ENCODE results near the gene B3GALNT1. TPM values are rescaled to one million over a fixed set of nuclear protein-coding genes. Genes with fewer than 3 reads are reported as not detected.
A peak's percentile ranks its signal among the peaks of the same experiment; 100 is the strongest.

The B3GALNT1 gene
- total RNA-seq, 4 donors from 2014 or later = 2.3 to 11.8 (median 9.5) TPM

DNA sequence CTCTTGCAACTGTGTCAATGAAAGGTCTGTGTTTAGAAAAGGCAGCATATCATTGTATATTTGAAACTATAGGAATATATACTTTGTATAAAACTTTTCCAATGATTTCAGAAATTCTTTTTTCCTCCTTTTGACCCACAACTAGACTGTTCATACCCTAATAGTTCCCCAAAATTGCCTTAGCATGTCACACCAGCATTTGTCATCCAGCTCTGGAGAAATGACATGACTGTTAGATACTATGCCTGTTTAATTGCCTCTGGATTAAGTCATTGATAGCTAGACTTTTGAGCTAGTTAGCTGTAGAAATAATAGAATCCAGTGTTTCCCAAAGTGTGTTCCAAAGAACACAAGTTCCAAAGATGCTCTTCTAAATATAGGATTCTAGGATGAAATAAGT lies 32.4 kb downstream of the B3GALNT1 start:
- no peak for DNase-seq (ENCODE audit: low spot score in 2 of 2)
- H3K4me3 ChIP-seq (ENCODE audit: low read depth, poor library complexity, severe bottlenecking) = no peak overlapping the region
- intact Hi-C loops (cut with DNase I; ENCODE audit: low total_unique reads) = no loop called here
- TF ChIP-seq, protein P1, sequence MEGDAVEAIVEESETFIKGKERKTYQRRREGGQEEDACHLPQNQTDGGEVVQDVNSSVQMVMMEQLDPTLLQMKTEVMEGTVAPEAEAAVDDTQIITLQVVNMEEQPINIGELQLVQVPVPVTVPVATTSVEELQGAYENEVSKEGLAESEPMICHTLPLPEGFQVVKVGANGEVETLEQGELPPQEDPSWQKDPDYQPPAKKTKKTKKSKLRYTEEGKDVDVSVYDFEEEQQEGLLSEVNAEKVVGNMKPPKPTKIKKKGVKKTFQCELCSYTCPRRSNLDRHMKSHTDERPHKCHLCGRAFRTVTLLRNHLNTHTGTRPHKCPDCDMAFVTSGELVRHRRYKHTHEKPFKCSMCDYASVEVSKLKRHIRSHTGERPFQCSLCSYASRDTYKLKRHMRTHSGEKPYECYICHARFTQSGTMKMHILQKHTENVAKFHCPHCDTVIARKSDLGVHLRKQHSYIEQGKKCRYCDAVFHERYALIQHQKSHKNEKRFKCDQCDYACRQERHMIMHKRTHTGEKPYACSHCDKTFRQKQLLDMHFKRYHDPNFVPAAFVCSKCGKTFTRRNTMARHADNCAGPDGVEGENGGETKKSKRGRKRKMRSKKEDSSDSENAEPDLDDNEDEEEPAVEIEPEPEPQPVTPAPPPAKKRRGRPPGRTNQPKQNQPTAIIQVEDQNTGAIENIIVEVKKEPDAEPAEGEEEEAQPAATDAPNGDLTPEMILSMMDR (IDR thresholded peaks at IDR 0.05) = no peak
- no peak for TF ChIP-seq POLR2A (IDR thresholded peaks at IDR 0.05)

- H3K4me3 ChIP-seq (ENCODE audit: low read depth, poor library complexity, severe bottlenecking) = no peak overlapping the region
- WGBS, 2 donors = 71 to 86% methylated on average over 1 of the region's 1 CpG
- intact Hi-C loops (cut with DNase I; ENCODE audit: low total_unique reads) = no loop called here
- no peak for DNase-seq (ENCODE audit: low spot score in 2 of 2)
- TF ChIP-seq, protein P1 (IDR thresholded peaks at IDR 0.05) = no peak
- no peak for TF ChIP-seq POLR2A (IDR thresholded peaks at IDR 0.05)
These were observed 32.9 kb downstream of the B3GALNT1 start for GRCh38 chr3:161072211-161072621.

DNA sequence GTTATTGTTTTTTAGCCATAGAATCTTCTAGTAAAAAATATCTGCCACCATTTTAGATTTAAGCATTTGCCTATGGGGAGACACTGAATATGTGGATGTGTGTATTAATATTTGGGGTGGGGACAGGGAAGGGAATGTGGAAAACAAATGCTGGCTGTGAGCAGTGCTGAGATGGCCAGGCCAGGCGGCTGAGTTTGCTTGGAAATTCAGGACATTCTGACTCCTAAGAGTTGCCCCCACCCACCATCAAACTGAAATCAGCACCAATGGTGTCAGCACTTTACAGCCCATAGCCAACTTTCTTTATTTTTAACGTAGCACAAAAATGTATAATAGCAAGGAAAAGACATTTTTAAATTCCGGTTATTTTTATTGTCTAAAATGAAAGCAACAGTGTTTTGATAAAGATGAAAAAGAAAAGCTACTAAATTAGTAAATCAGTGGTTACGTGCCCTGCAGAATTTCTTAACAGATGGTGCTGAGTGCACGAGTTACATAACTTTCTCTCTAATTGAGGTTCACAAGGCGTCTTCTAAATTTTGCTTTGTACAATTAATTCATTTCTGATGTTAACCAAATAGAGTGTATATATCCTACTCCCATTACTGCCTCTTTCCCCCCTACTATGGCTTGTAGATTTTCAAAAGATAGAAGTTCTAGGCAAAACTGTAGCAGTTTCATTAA lies 34.0 kb downstream of the B3GALNT1 start:
- WGBS, 2 donors = 57 to 69% methylated on average over 6 of the region's 6 CpGs
- no peak for TF ChIP-seq POLR2A (IDR thresholded peaks at IDR 0.05)
- TF ChIP-seq, protein P1 (IDR thresholded peaks at IDR 0.05) = no peak
- no peak overlapping the region for H3K4me3 ChIP-seq (ENCODE audit: low read depth, poor library complexity, severe bottlenecking)
- intact Hi-C loops (cut with DNase I; ENCODE audit: low total_unique reads) = no loop called here
- no peak for DNase-seq (ENCODE audit: low spot score in 2 of 2)

GRCh38 chr3:161070252-161070930 lies 34.8 kb downstream of the B3GALNT1 start:
- TF ChIP-seq POLR2A (IDR thresholded peaks at IDR 0.05) = no peak
- TF ChIP-seq, protein P1 (IDR thresholded peaks at IDR 0.05) = no peak
- 73 to 77% methylated on average over 9 of the region's 9 CpGs for WGBS, 2 donors
- H3K4me3 ChIP-seq (ENCODE audit: low read depth, poor library complexity, severe bottlenecking) = no peak overlapping the region
- no peak for DNase-seq (ENCODE audit: low spot score in 2 of 2)
- intact Hi-C loops (cut with DNase I; ENCODE audit: low total_unique reads) = no loop called here

- WGBS, 2 donors = 26 to 44% methylated on average over 5 of the region's 5 CpGs
These were observed 35.5 kb downstream of the B3GALNT1 start for GRCh38 chr3:161069511-161070251.

More at GRCh38 chr3:161069511-161070251, 35.5 kb downstream of the B3GALNT1 start:
- peak in 1 of 2 donors; percentile 33 for DNase-seq (ENCODE audit: low spot score in 2 of 2)
- no peak overlapping the region for H3K4me3 ChIP-seq (ENCODE audit: low read depth, poor library complexity, severe bottlenecking)
- intact Hi-C loops (cut with DNase I; ENCODE audit: low total_unique reads) = no loop called here
- TF ChIP-seq, protein P1 (IDR thresholded peaks at IDR 0.05) = no peak
- TF ChIP-seq POLR2A (IDR thresholded peaks at IDR 0.05) = no peak
